HL-60 (cell line): ENCODE data around the gene CMIP.
A peak's percentile ranks its signal among the peaks of the same experiment; 100 is the strongest.

ENCODE experiments used
- GABPA ChIP-seq: IDR thresholded peaks from 2 replicates; pipeline ENCODE4 v1.6.1; 2012; ENCODE audit warnings: low read depth
- POLR2AphosphoS5 ChIP-seq: IDR thresholded peaks from 2 replicates; pipeline ENCODE4 v1.6.1; 2012; ENCODE audit warnings: low read depth
- SPI1 ChIP-seq: IDR thresholded peaks from 2 replicates; pipeline ENCODE4 v1.6.1; 2012; ENCODE audit warnings: low read depth, mild to moderate bottlenecking, borderline replicate concordance
- TF ChIP-seq, protein P1 (sequence below): IDR thresholded peaks from one replicate; pipeline ENCODE4 v1.5.1; 2011; ENCODE audit warnings: low read length, control low read depth, inconsistent platforms; ENCODE audit not compliant: insufficient read depth
- TF ChIP-seq, protein P2 (sequence below): IDR thresholded peaks from 2 replicates; pipeline ENCODE4 v1.6.1; 2012; ENCODE audit warnings: low read depth; ENCODE audit not compliant: insufficient replicate concordance

DNA sequence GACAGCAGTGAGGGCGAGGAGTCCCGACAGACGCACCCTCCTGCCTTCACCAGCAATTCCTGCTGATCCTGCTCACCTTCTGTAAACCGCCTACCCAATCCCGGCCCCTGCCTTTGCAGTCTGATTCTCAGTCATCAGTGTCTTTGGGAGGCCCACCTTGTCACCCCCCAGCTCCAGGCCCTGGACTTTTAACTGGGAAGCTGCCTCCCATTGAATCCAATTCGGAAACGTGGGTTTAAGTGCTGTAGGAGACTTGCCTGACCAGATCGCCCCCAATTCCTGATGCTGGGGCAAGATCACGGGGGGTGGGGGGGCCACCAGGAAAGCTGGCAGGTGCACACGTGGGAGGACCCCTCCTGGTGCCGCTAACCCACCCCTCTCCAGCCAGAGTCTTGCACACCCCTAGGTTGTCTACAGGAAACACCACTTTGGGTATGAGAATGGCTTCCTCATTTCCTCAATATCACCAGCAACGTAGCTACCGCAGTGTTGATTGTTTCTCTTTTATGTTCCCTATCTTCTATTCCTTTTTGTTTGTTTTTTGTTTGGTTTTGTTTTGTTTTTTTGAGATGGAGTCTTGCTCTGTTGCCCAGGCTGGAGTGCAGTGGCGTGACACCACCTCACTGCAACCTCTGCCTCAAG is 46.6 kb upstream of the CMIP start:
- TF ChIP-seq, protein P1, sequence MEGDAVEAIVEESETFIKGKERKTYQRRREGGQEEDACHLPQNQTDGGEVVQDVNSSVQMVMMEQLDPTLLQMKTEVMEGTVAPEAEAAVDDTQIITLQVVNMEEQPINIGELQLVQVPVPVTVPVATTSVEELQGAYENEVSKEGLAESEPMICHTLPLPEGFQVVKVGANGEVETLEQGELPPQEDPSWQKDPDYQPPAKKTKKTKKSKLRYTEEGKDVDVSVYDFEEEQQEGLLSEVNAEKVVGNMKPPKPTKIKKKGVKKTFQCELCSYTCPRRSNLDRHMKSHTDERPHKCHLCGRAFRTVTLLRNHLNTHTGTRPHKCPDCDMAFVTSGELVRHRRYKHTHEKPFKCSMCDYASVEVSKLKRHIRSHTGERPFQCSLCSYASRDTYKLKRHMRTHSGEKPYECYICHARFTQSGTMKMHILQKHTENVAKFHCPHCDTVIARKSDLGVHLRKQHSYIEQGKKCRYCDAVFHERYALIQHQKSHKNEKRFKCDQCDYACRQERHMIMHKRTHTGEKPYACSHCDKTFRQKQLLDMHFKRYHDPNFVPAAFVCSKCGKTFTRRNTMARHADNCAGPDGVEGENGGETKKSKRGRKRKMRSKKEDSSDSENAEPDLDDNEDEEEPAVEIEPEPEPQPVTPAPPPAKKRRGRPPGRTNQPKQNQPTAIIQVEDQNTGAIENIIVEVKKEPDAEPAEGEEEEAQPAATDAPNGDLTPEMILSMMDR = no peak
- no peak for TF ChIP-seq GABPA
- TF ChIP-seq, protein P2, sequence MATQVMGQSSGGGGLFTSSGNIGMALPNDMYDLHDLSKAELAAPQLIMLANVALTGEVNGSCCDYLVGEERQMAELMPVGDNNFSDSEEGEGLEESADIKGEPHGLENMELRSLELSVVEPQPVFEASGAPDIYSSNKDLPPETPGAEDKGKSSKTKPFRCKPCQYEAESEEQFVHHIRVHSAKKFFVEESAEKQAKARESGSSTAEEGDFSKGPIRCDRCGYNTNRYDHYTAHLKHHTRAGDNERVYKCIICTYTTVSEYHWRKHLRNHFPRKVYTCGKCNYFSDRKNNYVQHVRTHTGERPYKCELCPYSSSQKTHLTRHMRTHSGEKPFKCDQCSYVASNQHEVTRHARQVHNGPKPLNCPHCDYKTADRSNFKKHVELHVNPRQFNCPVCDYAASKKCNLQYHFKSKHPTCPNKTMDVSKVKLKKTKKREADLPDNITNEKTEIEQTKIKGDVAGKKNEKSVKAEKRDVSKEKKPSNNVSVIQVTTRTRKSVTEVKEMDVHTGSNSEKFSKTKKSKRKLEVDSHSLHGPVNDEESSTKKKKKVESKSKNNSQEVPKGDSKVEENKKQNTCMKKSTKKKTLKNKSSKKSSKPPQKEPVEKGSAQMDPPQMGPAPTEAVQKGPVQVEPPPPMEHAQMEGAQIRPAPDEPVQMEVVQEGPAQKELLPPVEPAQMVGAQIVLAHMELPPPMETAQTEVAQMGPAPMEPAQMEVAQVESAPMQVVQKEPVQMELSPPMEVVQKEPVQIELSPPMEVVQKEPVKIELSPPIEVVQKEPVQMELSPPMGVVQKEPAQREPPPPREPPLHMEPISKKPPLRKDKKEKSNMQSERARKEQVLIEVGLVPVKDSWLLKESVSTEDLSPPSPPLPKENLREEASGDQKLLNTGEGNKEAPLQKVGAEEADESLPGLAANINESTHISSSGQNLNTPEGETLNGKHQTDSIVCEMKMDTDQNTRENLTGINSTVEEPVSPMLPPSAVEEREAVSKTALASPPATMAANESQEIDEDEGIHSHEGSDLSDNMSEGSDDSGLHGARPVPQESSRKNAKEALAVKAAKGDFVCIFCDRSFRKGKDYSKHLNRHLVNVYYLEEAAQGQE = no peak
- no peak for TF ChIP-seq POLR2AphosphoS5
- TF ChIP-seq SPI1 = peak; percentile 58
